Hepatocyte (in vitro differentiated cells): ENCODE results near the gene PLXNA3.

Source experiments
- CTCF ChIP-seq: fragments of 200-600 bp; sonication (generic); IDR thresholded peaks from 2 replicates; pipeline ENCODE4 v1.5.1; 2016; ENCODE audit warnings: antibody characterized with exemption, mild to moderate bottlenecking; ENCODE audit not compliant: poor library complexity
- EZH2 ChIP-seq: fragments of 200-600 bp; sonication (generic); IDR thresholded peaks from 2 replicates; pipeline ENCODE4 v1.6.1; 2016; ENCODE audit warnings: antibody characterized with exemption, mild to moderate bottlenecking, borderline replicate concordance

DNA sequence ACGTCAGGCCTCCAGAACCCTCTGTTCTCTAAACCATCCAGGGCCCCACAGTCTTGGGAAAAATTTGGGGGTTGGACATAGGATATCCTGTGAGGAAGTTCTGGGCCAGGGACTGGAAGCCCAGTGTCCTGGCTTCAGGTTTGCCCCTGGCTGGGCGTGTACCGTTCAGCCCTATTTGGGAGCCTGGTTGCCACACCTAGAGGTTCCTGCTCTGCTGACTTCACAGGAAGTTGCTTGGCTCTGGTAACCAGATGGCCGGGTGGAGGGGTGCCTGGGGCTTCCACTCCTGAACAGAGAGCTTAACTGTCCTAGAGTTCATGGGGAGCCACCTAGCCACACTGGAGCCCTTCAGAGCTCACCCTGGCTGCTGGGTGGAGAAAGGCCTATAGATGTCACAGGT lies 45.6 kb upstream of the PLXNA3 start:
- TF ChIP-seq CTCF: no peak
- no peak for TF ChIP-seq EZH2
